Heart left ventricle (tissue), 16 donors: Measurements from ENCODE around the gene HOXD12. TPM values are rescaled to one million over a fixed set of nuclear protein-coding genes. Genes with fewer than 3 reads are reported as not detected.

Experiments
- ATAC-seq, 4 donors: fragments of 200-7000 bp; cut with Tn5 transposase; one replicate each; pipeline ENCODE4 v1.9.1; 2020 to 2022; ENCODE audit warnings: moderate library complexity in 4 of 4, mild to moderate bottlenecking in 3 of 4, moderate number of reproducible peaks in 1 of 4
- DNase-seq, 5 donors: peaks; one replicate each; pipeline ENCODE4 v3.0.0-alpha.2; 2020
- H3K27ac ChIP-seq, 12 donors: fragments of 200-600 bp; sonication (generic) in 4 of 12; one replicate each; pipeline versions ENCODE4 v1.5.0 to v1.8.0; 2016 to 2022; ENCODE audit warnings: mild to moderate bottlenecking in 2 of 12
- H3K27me3 ChIP-seq, 9 donors: fragments of 200-600 bp; sonication (generic) in 2 of 9; one replicate each; pipeline versions ENCODE4 v1.5.1 to v1.8.0; 2016 to 2022; ENCODE audit warnings: mild to moderate bottlenecking in 3 of 9
- H3K36me3 ChIP-seq, 9 donors: fragments of 200-600 bp; sonication (generic) in 2 of 9; one replicate each; pipeline versions ENCODE4 v1.5.0 to v1.8.0; 2018 to 2022; ENCODE audit warnings: mild to moderate bottlenecking in 2 of 9
- H3K4me1 ChIP-seq, 12 donors: fragments of 200-600 bp; sonication (generic) in 4 of 12; one replicate each; pipeline versions ENCODE4 v1.5.0 to v1.8.0; 2016 to 2022; ENCODE audit warnings: mild to moderate bottlenecking in 3 of 12
- H3K4me3 ChIP-seq, 12 donors: fragments of 200-600 bp; sonication (generic) in 4 of 12; one replicate each; pipeline versions ENCODE4 v1.5.0 to v1.8.0; 2017 to 2022; ENCODE audit warnings: mild to moderate bottlenecking in 9 of 12, moderate library complexity in 4 of 12
- H3K9me3 ChIP-seq, 12 donors: fragments of 200-600 bp; sonication (generic) in 4 of 12; one replicate each; pipeline versions ENCODE4 v1.5.0 to v1.8.0; 2016 to 2022; ENCODE audit warnings: mild to moderate bottlenecking in 1 of 12
- CTCF ChIP-seq, 12 donors: fragments of 200-600 bp; sonication (generic) in 4 of 12; IDR thresholded peaks; one replicate each; pipeline versions ENCODE4 v1.5.0 to v1.8.0; 2018 to 2022; ENCODE audit warnings: antibody characterized with exemption in 12 of 12, mild to moderate bottlenecking in 5 of 12
- POLR2A ChIP-seq, 2 donors: fragments of 450-650 bp; IDR thresholded peaks; one replicate each; pipeline ENCODE4 v1.6.1; 2017; ENCODE audit warnings: antibody characterized with exemption in 2 of 2, mild to moderate bottlenecking in 2 of 2, moderate library complexity in 2 of 2
- WGBS, 4 donors: extraction: QIAGEN DNeasy Blood & Tissue Kit in 2 of 4; methylation state at CpG; one replicate each; pipeline versions ENCODE4 v1.1.5 to v1.1.7; 2013 to 2018; 5-methylcytosine and 5-hydroxymethylcytosine counted together
- intact Hi-C, 10 donors: fragments of 100-400 bp; cut with DNase I; formaldehyde crosslinking; loops; one replicate each; pipeline versions ENCODE4 v1.11.1 to v1.14.2; 2022
- polyA plus RNA-seq, 2 donors: library from polyadenylated mRNA; stranded (reverse); fragments of 200-250 nt; gene quantifications; one replicate each; pipeline ENCODE4 v1.2.3, GENCODE V29; 2013
- total RNA-seq, 9 donors: library from RNA; depleted of rRNA in 2 of 9; stranded (reverse); fragments of >200 nt in 2 of 9; fragmentation: NEBNext Ultra II Directional in 3 of 9; extraction: Animal tissue kit (Norgen Biotek cat#: 25700) in 3 of 9; gene quantifications; one replicate each; pipeline versions ENCODE4 v1.1.0 to v1.2.4, GENCODE V29; 2016 to 2023
- donor health status: ischemic (EF 13 %, LVEDD 7.1; RV severe dilation, severe dysfunction).
- donor health status: healthy with polysubstance abuse.
- donor health status: DM: no; HTN: yes; CAD: no.
- donor health status: DM: no; HTN: no; CAD: no.
- donor health status: ischemic (EF 25% LVEDD 6.9; RV normal size, moderate dysfunction).
- donor health status: ischemic (EF 25% LVEDD 5.7; RV mildly dilated, moderate dysfunction).
- donor health status: healthy.
- donor health status: DM: yes; HTN: yes; CAD: no.
- donor health status: ischemic (EF 35%, LVEDD 5.7; RV mildly dilated, moderate dysfunction).
- donor health status: nonischemic (EF 11% LVEDD 7.7; RV severe dilation, severe dysfunction).
- donor health status: DM: yes; HTN: yes; CAD: no.
- donor health status: PGD.
- donor health status: ischemic (EF 29% LVEDD 5.4; RV normal size, mild dysfunction).
- donor health status: nonischemic (EF 23%, LVEDD 6.1; RV moderate dilation, normal function).

The HOXD12 gene
- total and polyA plus RNA-seq, 11 donors = not detected

- ATAC-seq = no peak
- TF ChIP-seq CTCF (IDR thresholded peaks at IDR 0.05) (no peak), POLR2A (IDR thresholded peaks at IDR 0.05) (no peak)
- Histone ChIP-seq H3K36me3 (no peaks in the 10 kb centered on the region), H3K27ac (peak overlapping the region in 1 of 12 donors; percentile 79), H3K27me3 (peaks cover 82 to 99% (median 97%) of the 10 kb centered on the region in 9 donors), H3K4me1 (peaks cover 0 to 36% (median 12%) of the 10 kb centered on the region in 12 donors), H3K4me3 (no peak overlapping the region), H3K9me3 (peaks cover 0 to 8% (median 0%) of the 10 kb centered on the region in 12 donors)
- 5 to 7% (median 7%) methylated on average over 25 of the region's 25 CpGs for WGBS, 4 donors
- intact Hi-C loops = loop anchor here in 3 of 10 donors (2.0 to 10.0 kb wide), 3 partner anchors 74 to 392 kb away; partner anchors contain the start of gene LNPK (in 1 of the 3)
- DNase-seq = no peak
These were observed 20.9 kb upstream of the HOXD12 start for GRCh38 chr2:176078541-176079284.

GRCh38 chr2:176079285-176079830 lies 20.2 kb upstream of the HOXD12 start:
- DNase-seq (no peak), ATAC-seq (peak in 1 of 4 donors; percentile 15)
- no peaks in the 10 kb centered on the region for H3K36me3 ChIP-seq
- H3K27ac ChIP-seq = peak overlapping the region in 1 of 12 donors; percentile 79
- TF ChIP-seq CTCF (IDR thresholded peaks at IDR 0.05) (no peak), POLR2A (IDR thresholded peaks at IDR 0.05) (no peak)
- peaks cover 0 to 8% (median 0%) of the 10 kb centered on the region in 12 donors for H3K9me3 ChIP-seq
- peak overlapping the region in 2 of 12 donors; percentile 2 to 18 for H3K4me3 ChIP-seq
- intact Hi-C loops = loop anchor here in 3 of 10 donors (2.0 to 10.0 kb wide), 3 partner anchors 75 to 393 kb away; partner anchors contain the start of gene LNPK (in 1 of the 3)
- WGBS, 4 donors = 4 to 8% (median 4%) methylated on average over 30 of the region's 30 CpGs
- H3K4me1 ChIP-seq = peaks cover 0 to 36% (median 12%) of the 10 kb centered on the region in 12 donors
- peaks cover 86 to 99% (median 97%) of the 10 kb centered on the region in 9 donors for H3K27me3 ChIP-seq

GRCh38 chr2:176079831-176080539 lies 19.6 kb upstream of the HOXD12 start:
- H3K36me3 ChIP-seq = no peaks in the 10 kb centered on the region
- peaks cover 88 to 99% (median 97%) of the 10 kb centered on the region in 9 donors for H3K27me3 ChIP-seq
- H3K9me3 ChIP-seq = peaks cover 0 to 8% (median 0%) of the 10 kb centered on the region in 12 donors
- H3K27ac ChIP-seq = peak overlapping the region in 1 of 12 donors; percentile 84
- 2 to 4% (median 2%) methylated on average over 25 to 86 of the region's 86 CpGs for WGBS, 4 donors
- ATAC-seq (peak in 3 of 4 donors; percentile 65 to 74 (median 71)), DNase-seq (peak in 2 of 5 donors; percentile 46 to 68)
- peak overlapping the region in 8 of 12 donors; percentile 14 to 40 (median 27) for H3K4me3 ChIP-seq
- intact Hi-C loops = loop anchor here in 6 of 10 donors (2.0 to 10.0 kb wide), 6 partner anchors 75 to 665 kb away; partner anchors contain the start of gene LNPK (in 2 of the 6)
- peaks cover 0 to 38% (median 12%) of the 10 kb centered on the region in 12 donors for H3K4me1 ChIP-seq
- TF ChIP-seq CTCF (IDR thresholded peaks at IDR 0.05) (peak; percentile 56 to 77 (median 65)), POLR2A (IDR thresholded peaks at IDR 0.05) (no peak)
